ENCODE measurements around the gene CD99L2. TPM values are rescaled to one million over a fixed set of nuclear protein-coding genes. Genes with fewer than 3 reads are reported as not detected.

CD99L2 gene
- total and polyA plus RNA-seq, 2 of the 8 experiments (the other 6 are each of a cell fraction or from before 2014, with no cell fraction given) = 8.0 to 8.5 TPM

GRCh38 chrX:150889131-150889530, 9.3 kb downstream of the CD99L2 start:
- Histone ChIP-seq H3K23me2 (ENCODE audit: low read depth, low read length) (no peaks in the 10 kb centered on the region), H4K8ac (ENCODE audit: extremely low read depth, insufficient read depth, low read length) (no peak overlapping the region), H3K4ac (replicated peaks; ENCODE audit: insufficient read length, low read depth, low read length) (no peak overlapping the region), H3K4me1 (replicated peaks in 1 of 4; ENCODE audit: control insufficient read depth in 3 of 4, insufficient read depth in 4 of 4, low read length in 3 of 4) (peaks cover 0 to 3% (median 0%) of the 10 kb centered on the region in 4 experiments; a peak in 1 of 7 replicates), H3K9ac (replicated peaks in 1 of 4; ENCODE audit: extremely low read depth in 1 of 4, low read depth in 3 of 4, low read length in 3 of 4) (no peak overlapping the region), H3K14ac (ENCODE audit: insufficient read length) (no peak overlapping the region), H3K56ac (replicated peaks; ENCODE audit: insufficient read length, low read depth, low read length) (no peak overlapping the region), H2BK20ac (ENCODE audit: low read length) (no peak overlapping the region), H4K5ac (ENCODE audit: insufficient read length, low read depth, low read length) (no peak overlapping the region), H2BK15ac (ENCODE audit: low read length) (no peak overlapping the region), H3K4me3 (ENCODE audit: extremely low read depth in 1 of 4, insufficient read depth in 2 of 4, low read depth in 3 of 4, low read length in 4 of 4) (no peak overlapping the region), H4K91ac (replicated peaks; ENCODE audit: insufficient read length, low read length) (no peak overlapping the region), H3K9me3 (ENCODE audit: insufficient read depth in 2 of 2, low read depth in 1 of 2, low read length in 1 of 2) (no peaks in the 10 kb centered on the region), H3K36me3 (ENCODE audit: control insufficient read depth in 2 of 4, insufficient read depth in 4 of 4, low read length in 3 of 4) (no peaks in the 10 kb centered on the region), H2AFZ (ENCODE audit: low read length) (no peak overlapping the region), H3K79me2 (ENCODE audit: control insufficient read depth in 1 of 2, insufficient read depth in 2 of 2, low read length in 2 of 2) (peaks cover 0 to 30% of the 10 kb centered on the region in 2 experiments; a peak in 2 of 4 replicates), H3K79me1 (ENCODE audit: low read depth, low read length) (no peaks in the 10 kb centered on the region; the same call in 1 of the 2 replicates), H3K4me2 (ENCODE audit: insufficient read depth in 1 of 2, low read depth in 2 of 2, low read length in 2 of 2) (no peak overlapping the region), H2AK5ac (ENCODE audit: low read depth, low read length) (no peak overlapping the region), H2BK120ac (replicated peaks; ENCODE audit: low read depth, low read length) (no peak overlapping the region), H2BK12ac (ENCODE audit: low read depth, low read length) (no peak overlapping the region), H3K27ac (ENCODE audit: low read depth, low read length) (no peak overlapping the region), H3K27me3 (replicated peaks in 1 of 4; ENCODE audit: control insufficient read depth in 3 of 4, extremely low read depth in 1 of 4, insufficient read depth in 3 of 4, low read length in 3 of 4) (no peaks in the 10 kb centered on the region), H4K20me1 (replicated peaks in 1 of 2; ENCODE audit: control insufficient read depth in 1 of 2, insufficient read depth in 2 of 2, low read length in 2 of 2) (peaks cover 0 to 2% of the 10 kb centered on the region in 2 experiments), H2BK5ac (ENCODE audit: low read depth, low read length) (no peak overlapping the region), H3K23ac (ENCODE audit: insufficient read length) (no peak overlapping the region), H3K18ac (ENCODE audit: extremely low read depth, low read length) (no peak overlapping the region)
- TF ChIP-seq TAF7 (optimal IDR thresholded peaks at IDR 0.05; ENCODE audit: borderline replicate concordance, low read depth, low read length) (no peak), TAF1 (IDR thresholded peaks at IDR 0.05; ENCODE audit: low read depth, low read length) (no peak), CBX5 (IDR thresholded peaks at IDR 0.05; ENCODE audit: low read depth, low read length) (no peak), E2F6 (IDR thresholded peaks at IDR 0.05) (no peak), ZNF274 (IDR thresholded peaks at IDR 0.05; ENCODE audit: borderline replicate concordance, extremely low read depth, low read length) (no peak), FOSL1 (IDR thresholded peaks at IDR 0.05; ENCODE audit: insufficient read depth, low read depth, low read length) (no peak), TCF12 (IDR thresholded peaks at IDR 0.05; ENCODE audit: low read depth, low read length) (no peak)
- WGBS, 2 experiments (ENCODE audit: extremely low coverage in 1 of 2, insufficient coverage in 1 of 2, insufficient read length in 1 of 2, insufficient replicate concordance in 2 of 2, low coverage in 1 of 2, low lambda C conversion rate in 2 of 2, missing lambda C conversion rate in 1 of 2) = 86% methylated on average over 3 of the region's 3 CpGs; no CpG with 5 or more reads in 1 of the 2 experiments
- FAIRE-seq (no peak), DNase-seq (ENCODE audit: low read depth in 1 of 2, low spot score in 2 of 2) (no peak)
- POLR2A ChIA-PET (ENCODE audit: partially characterized antibody) = no interaction called here
- CTCF ChIA-PET (ENCODE audit: partially characterized antibody) = no interaction called here
